Ascending aorta (tissue), 2 donors: ENCODE results near the gene CST1. TPM values are rescaled to one million over a fixed set of nuclear protein-coding genes. Genes with fewer than 3 reads are reported as not detected.
"Not testable (repeated sequence)": the region's sequence is repeated elsewhere in the genome, so short reads cannot be mapped to it uniquely, and the experiment has no call there.

Experiments used
- DNase-seq, 2 donors: peaks; one replicate each; pipeline ENCODE4 v3.0.0-alpha.2; 2019; ENCODE audit warnings: low spot score in 2 of 2
- H3K27ac ChIP-seq, 2 donors: fragments of 200-600 bp; sonication (generic); one replicate each; pipeline ENCODE4 v1.5.1; 2016 to 2017; ENCODE audit warnings: mild to moderate bottlenecking in 1 of 2
- H3K27me3 ChIP-seq: fragments of 200-600 bp; sonication (generic); one replicate; pipeline ENCODE4 v1.5.1; 2017
- H3K36me3 ChIP-seq, 2 donors: fragments of 200-600 bp; sonication (generic); one replicate each; pipeline ENCODE4 v1.5.1; 2016
- H3K4me1 ChIP-seq, 2 donors: fragments of 200-600 bp; sonication (generic); one replicate each; pipeline ENCODE4 v1.5.1; 2016 to 2017; ENCODE audit warnings: mild to moderate bottlenecking in 1 of 2
- H3K4me3 ChIP-seq, 2 donors: fragments of 200-600 bp; sonication (generic); one replicate each; pipeline ENCODE4 v1.5.1; 2016 to 2017; ENCODE audit warnings: mild to moderate bottlenecking in 1 of 2
- H3K9me3 ChIP-seq, 2 donors: fragments of 200-600 bp; sonication (generic); one replicate each; pipeline ENCODE4 v1.5.1; 2016
- CTCF ChIP-seq, 3 experiments: fragments of 200-600 bp in 2 of 3; fragments of 450-650 bp in 1 of 3; sonication (generic) in 2 of 3; IDR thresholded peaks; one replicate each; pipeline ENCODE4 v1.5.1; 2016 to 2019; ENCODE audit warnings: antibody characterized with exemption in 3 of 3, mild to moderate bottlenecking in 1 of 3, moderate library complexity in 1 of 3
- intact Hi-C: fragments of 100-400 bp; cut with DNase I; formaldehyde crosslinking; loops from one replicate; pipeline ENCODE4 v1.15.1; 2023
- total RNA-seq: library from RNA; depleted of rRNA; stranded (reverse); fragments of >200 nt; gene quantifications from one replicate; pipeline ENCODE4 v1.1.0, GENCODE V29; 2016

Gene CST1
- total RNA-seq, 1 donor from 2014 or later: not detected

GRCh38 chr20:23745247-23745646 lies 5.5 kb downstream of the CST1 start:
- Histone ChIP-seq H3K27ac (no peak overlapping the region), H3K36me3 (no peaks in the 10 kb centered on the region), H3K9me3 (no peaks in the 10 kb centered on the region), H3K4me1 (no peaks in the 10 kb centered on the region), H3K27me3 (no peaks in the 10 kb centered on the region), H3K4me3 (no peak overlapping the region)
- DNase-seq: no peak
- intact Hi-C loops: no loop called here
- TF ChIP-seq CTCF (IDR thresholded peaks at IDR 0.05): no peak

- no peaks in the 10 kb centered on the region for H3K27me3 ChIP-seq
- H3K27ac ChIP-seq: no peak overlapping the region
- H3K4me3 ChIP-seq: no peak overlapping the region
- no peaks in the 10 kb centered on the region for H3K9me3 ChIP-seq
- no peaks in the 10 kb centered on the region for H3K4me1 ChIP-seq
- intact Hi-C loops: no loop called here
- no peak for TF ChIP-seq CTCF (IDR thresholded peaks at IDR 0.05)
- no peaks in the 10 kb centered on the region for H3K36me3 ChIP-seq
- DNase-seq: no peak
Measured at GRCh38 chr20:23744817-23745216, 5.9 kb downstream of the CST1 start.

- H3K27me3 ChIP-seq, DNase-seq, intact Hi-C loops, H3K9me3 ChIP-seq, H3K27ac ChIP-seq, H3K4me1 ChIP-seq, H3K4me3 ChIP-seq, H3K36me3 ChIP-seq: not testable (repeated sequence)
Measured at GRCh38 chr20:23735391-23735790, 15.3 kb downstream of the CST1 start.

GRCh38 chr20:23734949-23735348 lies 15.8 kb downstream of the CST1 start:
- H3K36me3 ChIP-seq, H3K4me1 ChIP-seq, H3K27ac ChIP-seq, DNase-seq, H3K27me3 ChIP-seq, H3K9me3 ChIP-seq, intact Hi-C loops, H3K4me3 ChIP-seq: not testable (repeated sequence)

- H3K27ac ChIP-seq, H3K27me3 ChIP-seq, DNase-seq: not testable (repeated sequence)
Measured at GRCh38 chr20:23734440-23734839, 16.3 kb downstream of the CST1 start.

GRCh38 chr20:23727016-23727415 lies 23.7 kb downstream of the CST1 start:
- no peaks in the 10 kb centered on the region for H3K9me3 ChIP-seq
- H3K4me1 ChIP-seq: no peaks in the 10 kb centered on the region
- DNase-seq: no peak
- no peaks in the 10 kb centered on the region for H3K27me3 ChIP-seq
- no peak overlapping the region for H3K27ac ChIP-seq
- no peak overlapping the region for H3K4me3 ChIP-seq
- no peaks in the 10 kb centered on the region for H3K36me3 ChIP-seq
- intact Hi-C loops: no loop called here
- TF ChIP-seq CTCF (IDR thresholded peaks at IDR 0.05): no peak

More at GRCh38 chr20:23734440-23734839, 16.3 kb downstream of the CST1 start:
- intact Hi-C loops, H3K4me3 ChIP-seq, H3K9me3 ChIP-seq, H3K4me1 ChIP-seq, H3K36me3 ChIP-seq: not testable (repeated sequence)

GRCh38 chr20:23725102-23725501 lies 25.6 kb downstream of the CST1 start:
- no peak overlapping the region for H3K27ac ChIP-seq
- H3K4me3 ChIP-seq: no peak overlapping the region
- intact Hi-C loops: no loop called here
- DNase-seq: no peak
- TF ChIP-seq CTCF (IDR thresholded peaks at IDR 0.05): no peak
- H3K9me3 ChIP-seq: no peaks in the 10 kb centered on the region
- no peaks in the 10 kb centered on the region for H3K27me3 ChIP-seq
- no peaks in the 10 kb centered on the region for H3K36me3 ChIP-seq
- no peaks in the 10 kb centered on the region for H3K4me1 ChIP-seq
